Esophagus squamous epithelium (tissue), 4 donors: ENCODE data around the gene SLC5A9.

Experiments
- CTCF ChIP-seq, 6 experiments: fragments of 450-650 bp in 4 of 6; fragments of 200-600 bp in 2 of 6; sonication (generic) in 2 of 6; IDR thresholded peaks; one replicate each; pipeline ENCODE4 v1.5.1; 2016 to 2019; ENCODE audit warnings: antibody characterized with exemption in 6 of 6, mild to moderate bottlenecking in 4 of 6, moderate library complexity in 4 of 6
- POLR2A ChIP-seq, 4 donors: fragments of 450-650 bp; IDR thresholded peaks; one replicate each; pipeline ENCODE4 v1.6.1; 2017; ENCODE audit warnings: antibody characterized with exemption in 4 of 4, mild to moderate bottlenecking in 4 of 4, moderate library complexity in 3 of 4

- TF ChIP-seq CTCF (IDR thresholded peaks at IDR 0.05) (no peak), POLR2A (IDR thresholded peaks at IDR 0.05) (no peak)
Measured at GRCh38 chr1:48215889-48216288, 6.6 kb upstream of the SLC5A9 start.
